Muscle of back (tissue), 13 donors: ENCODE measurements around the gene NOXRED1. TPM values are rescaled to one million over a fixed set of nuclear protein-coding genes. Genes with fewer than 3 reads are reported as not detected.
A peak's percentile ranks its signal among the peaks of the same experiment; 100 is the strongest.
"Not testable (repeated sequence)": the region's sequence is repeated elsewhere in the genome, so short reads cannot be mapped to it uniquely, and the experiment has no call there.

ENCODE experiments used
- DNase-seq, 3 donors: peaks; one replicate each; pipeline versions ENCODE4 v3.0.0 to v3.0.0-alpha.2; 2013
- long read RNA-seq, 9 donors: transcript quantifications; one replicate each; lab custom pipeline, GENCODE V29; 2026
- polyA plus RNA-seq, 10 donors: library from polyadenylated mRNA; unstranded; fragments of 120-200 nt; gene quantifications; one replicate each; pipeline ENCODE4 v1.2.1, GENCODE V29; 2013; ENCODE audit not compliant: insufficient read length in 10 of 10

Gene NOXRED1
- under 1 TPM; 0.11 to 0.68 (median 0.29) TPM for polyA plus RNA-seq
- long read RNA-seq, donor 1, result 0 reads
- long read RNA-seq, donor 2, result 0 reads
- long read RNA-seq, donor 3, result 0 reads
- long read RNA-seq, donor 4, result 0 reads
- long read RNA-seq, donor 5, result 0 reads
- long read RNA-seq, donor 6, result 0 reads
- long read RNA-seq, donor 7, result 0 reads
- long read RNA-seq, donor 8, result 0 reads
- long read RNA-seq, donor 9, result 0 reads

GRCh38 chr14:77423423-77423822 lies at the start of gene NOXRED1:
TSS of gene NOXRED1 (minus strand) at chr14:77423523. CDS start at chr14:77422889, 634 bp downstream.
- DNase-seq, result no peak

GRCh38 chr14:77470224-77470870 lies 47.0 kb upstream of the NOXRED1 start:
- DNase-seq, result no peak

GRCh38 chr14:77469539-77469938 lies 46.2 kb upstream of the NOXRED1 start:
- DNase-seq, result no peak

GRCh38 chr14:77469067-77469505 lies 45.8 kb upstream of the NOXRED1 start:
- no peak for DNase-seq

GRCh38 chr14:77467801-77468200 lies 44.5 kb upstream of the NOXRED1 start:
- no peak for DNase-seq

GRCh38 chr14:77459072-77459723 lies 35.9 kb upstream of the NOXRED1 start:
- DNase-seq, result peak; percentile 34 to 66 (median 46)

- DNase-seq, result peak in 1 of 3 donors; percentile 16
Measured at GRCh38 chr14:77458249-77458950, 35.1 kb upstream of the NOXRED1 start.

- peak; percentile 98 to 100 (median 99) for DNase-seq
Measured at GRCh38 chr14:77457522-77458248, 34.4 kb upstream of the NOXRED1 start, which contains the start of the genes AHSA1 and VIPAS39. TSS of gene AHSA1 (plus strand) at chr14:77458093. CDS start at chr14:77458190, 97 bp downstream. TSS of gene VIPAS39 (minus strand) at chr14:77457601. CDS start at chr14:77454102, 3,499 bp downstream.

GRCh38 chr14:77457115-77457521 lies 33.8 kb upstream of the NOXRED1 start:
- no peak for DNase-seq

- DNase-seq, result no peak
Measured at GRCh38 chr14:77455966-77456640, 32.8 kb upstream of the NOXRED1 start.

GRCh38 chr14:77442196-77442595 lies 18.9 kb upstream of the NOXRED1 start:
- no peak for DNase-seq

- no peak for DNase-seq
Measured at GRCh38 chr14:77439861-77440260, 16.5 kb upstream of the NOXRED1 start.

GRCh38 chr14:77438596-77438995 lies 15.3 kb upstream of the NOXRED1 start:
- DNase-seq, result no peak

GRCh38 chr14:77436042-77436441 lies 12.7 kb upstream of the NOXRED1 start:
- DNase-seq, result no peak

GRCh38 chr14:77426396-77426795 lies 3.1 kb upstream of the NOXRED1 start:
- no peak for DNase-seq

GRCh38 chr14:77424862-77425261 lies 1.5 kb upstream of the NOXRED1 start:
- no peak for DNase-seq

GRCh38 chr14:77421201-77421600 lies 2.1 kb downstream of the NOXRED1 start:
- no peak for DNase-seq

GRCh38 chr14:77416836-77417235 lies 6.5 kb downstream of the NOXRED1 start:
- no peak for DNase-seq

- DNase-seq, result not testable (repeated sequence)
Measured at GRCh38 chr14:77416098-77416497, 7.2 kb downstream of the NOXRED1 start.

- not testable (repeated sequence) for DNase-seq
Measured at GRCh38 chr14:77415403-77416030, 7.8 kb downstream of the NOXRED1 start.
